ENCODE measurements around the gene MCL1.
"Not testable (repeated sequence)": the region's sequence is repeated elsewhere in the genome, so short reads cannot be mapped to it uniquely, and the experiment has no call there.

Gene MCL1

DNA sequence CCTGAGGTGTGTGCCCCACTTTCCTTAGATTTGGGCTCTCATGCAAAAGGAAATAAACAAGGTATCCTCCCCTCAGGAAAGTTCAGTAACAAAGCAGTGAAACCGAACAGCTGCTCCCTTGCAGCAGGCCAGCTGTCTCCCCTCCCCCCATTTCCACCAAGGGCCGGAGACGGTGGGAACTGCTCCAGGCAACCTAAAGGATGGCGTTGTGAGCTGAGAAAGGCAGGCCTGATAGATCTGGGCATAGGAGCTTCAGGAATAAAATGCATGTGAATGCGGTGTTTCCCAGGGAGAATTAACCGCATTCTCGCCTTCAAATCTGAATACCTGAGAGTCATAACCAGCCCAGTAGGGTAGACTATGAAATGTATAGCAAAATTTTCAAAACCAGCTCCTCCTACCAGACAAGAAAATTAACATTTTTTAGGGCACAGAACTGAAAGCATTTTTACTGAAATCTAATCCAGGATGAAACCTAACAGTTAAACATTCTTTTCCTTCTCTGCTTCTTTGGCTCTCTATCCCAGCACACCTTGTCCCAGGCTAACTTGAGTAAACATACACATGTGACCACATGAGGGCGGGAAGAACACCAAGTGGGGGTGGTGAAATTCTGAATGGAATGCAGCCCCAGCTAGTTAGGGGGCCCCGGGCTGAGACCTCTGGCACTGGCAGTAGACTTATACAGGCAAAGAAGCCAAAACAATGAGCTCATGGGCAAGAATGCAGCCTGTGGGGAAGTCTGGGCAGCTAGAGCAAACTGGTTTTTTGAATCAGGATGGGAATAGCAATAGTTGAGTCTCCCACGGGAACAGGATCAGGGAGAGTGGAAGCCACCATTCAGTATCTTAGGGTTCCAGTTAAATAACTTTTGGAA is 11.5 kb downstream of the MCL1 start:
- FAIRE-seq: peak; percentile 94

DNA sequence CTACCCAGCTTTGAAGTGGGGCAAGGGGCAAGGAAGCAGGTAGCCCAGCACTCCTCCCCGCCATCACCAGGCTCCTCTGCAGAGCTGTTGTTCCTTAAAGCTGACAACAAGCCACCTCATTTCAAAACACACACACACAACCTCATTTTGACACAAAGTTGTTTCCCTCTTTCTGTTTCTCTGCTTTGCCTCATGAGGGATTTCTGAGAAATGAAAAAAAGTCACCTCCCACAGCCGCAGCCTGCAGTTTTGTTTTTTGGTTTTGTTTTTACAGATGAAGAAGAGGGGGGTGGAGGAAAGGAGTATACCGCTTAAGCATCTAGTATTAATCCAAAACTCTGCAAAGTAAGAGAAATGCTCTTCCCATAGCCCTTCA is 12.1 kb downstream of the MCL1 start:
- no peak for FAIRE-seq

DNA sequence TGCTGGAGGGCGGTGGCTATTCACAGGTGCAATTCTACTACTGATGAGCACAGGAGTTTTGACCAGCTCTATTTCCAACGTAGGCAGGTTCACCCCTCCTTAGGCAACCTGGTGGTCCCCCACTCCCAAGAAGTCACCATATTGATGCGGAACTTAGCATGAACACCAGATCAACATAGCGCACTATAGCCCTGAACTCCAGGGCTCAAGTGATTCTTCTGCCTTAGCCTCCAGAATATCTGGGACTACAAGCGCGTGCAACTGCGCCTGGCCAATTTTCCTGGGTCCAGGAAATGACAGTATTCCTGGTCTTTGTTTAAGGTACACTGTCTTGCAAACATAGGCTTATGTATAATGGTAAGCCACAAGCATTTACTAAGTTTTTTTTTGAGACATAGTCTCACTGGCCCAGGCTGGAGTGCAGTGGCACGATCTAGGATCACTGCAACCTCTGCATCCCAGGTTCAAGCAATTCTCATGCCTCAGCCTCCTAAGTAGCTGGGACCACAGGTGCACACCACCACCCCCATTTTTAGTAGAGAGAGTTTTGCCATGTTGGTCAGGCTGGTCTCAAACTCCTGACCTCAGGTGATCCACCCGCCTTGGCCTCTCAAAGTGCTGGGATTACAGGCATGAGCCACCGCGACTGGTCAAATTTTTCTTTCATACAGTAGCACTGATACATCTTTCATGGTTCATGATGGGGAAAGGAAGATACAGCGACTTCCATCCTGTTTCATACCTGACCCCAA is 12.6 kb downstream of the MCL1 start:
- FAIRE-seq: no peak

DNA sequence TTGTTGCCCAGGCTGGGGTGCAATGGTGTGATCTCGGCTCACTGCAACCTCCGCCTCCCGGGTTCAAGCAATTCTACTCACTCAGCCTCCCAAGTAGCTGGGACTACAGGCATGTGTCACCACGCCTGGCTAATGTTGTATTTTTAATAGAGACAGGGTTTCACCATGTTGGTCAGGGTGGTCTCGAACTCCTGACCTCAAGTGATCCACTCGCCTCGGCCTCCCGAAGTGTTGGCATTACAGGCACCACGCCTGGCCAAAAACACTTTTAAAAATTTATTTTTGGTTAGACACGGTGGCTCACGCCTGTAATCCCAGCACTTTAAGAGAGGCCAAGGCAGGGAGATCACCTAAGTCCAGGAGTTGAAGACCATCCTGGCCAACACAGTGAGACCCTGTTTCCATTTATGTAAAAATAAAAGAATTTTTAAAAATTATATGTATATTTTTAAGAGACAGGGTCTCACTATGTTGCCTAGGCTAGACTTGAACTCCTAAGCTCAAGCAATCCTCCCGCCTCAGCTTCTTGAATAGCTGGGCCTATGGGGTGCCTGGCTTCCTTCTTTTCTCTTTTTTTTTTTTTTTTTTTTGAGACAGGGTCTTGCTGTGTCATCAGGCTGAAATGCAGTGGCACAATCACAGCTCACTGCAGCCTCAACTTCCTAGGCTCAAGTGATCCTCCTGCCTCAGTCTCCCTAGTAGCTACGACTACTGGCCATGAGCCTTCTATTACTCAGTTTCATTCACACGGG is 14.0 kb downstream of the MCL1 start:
- FAIRE-seq: not testable (repeated sequence)

DNA sequence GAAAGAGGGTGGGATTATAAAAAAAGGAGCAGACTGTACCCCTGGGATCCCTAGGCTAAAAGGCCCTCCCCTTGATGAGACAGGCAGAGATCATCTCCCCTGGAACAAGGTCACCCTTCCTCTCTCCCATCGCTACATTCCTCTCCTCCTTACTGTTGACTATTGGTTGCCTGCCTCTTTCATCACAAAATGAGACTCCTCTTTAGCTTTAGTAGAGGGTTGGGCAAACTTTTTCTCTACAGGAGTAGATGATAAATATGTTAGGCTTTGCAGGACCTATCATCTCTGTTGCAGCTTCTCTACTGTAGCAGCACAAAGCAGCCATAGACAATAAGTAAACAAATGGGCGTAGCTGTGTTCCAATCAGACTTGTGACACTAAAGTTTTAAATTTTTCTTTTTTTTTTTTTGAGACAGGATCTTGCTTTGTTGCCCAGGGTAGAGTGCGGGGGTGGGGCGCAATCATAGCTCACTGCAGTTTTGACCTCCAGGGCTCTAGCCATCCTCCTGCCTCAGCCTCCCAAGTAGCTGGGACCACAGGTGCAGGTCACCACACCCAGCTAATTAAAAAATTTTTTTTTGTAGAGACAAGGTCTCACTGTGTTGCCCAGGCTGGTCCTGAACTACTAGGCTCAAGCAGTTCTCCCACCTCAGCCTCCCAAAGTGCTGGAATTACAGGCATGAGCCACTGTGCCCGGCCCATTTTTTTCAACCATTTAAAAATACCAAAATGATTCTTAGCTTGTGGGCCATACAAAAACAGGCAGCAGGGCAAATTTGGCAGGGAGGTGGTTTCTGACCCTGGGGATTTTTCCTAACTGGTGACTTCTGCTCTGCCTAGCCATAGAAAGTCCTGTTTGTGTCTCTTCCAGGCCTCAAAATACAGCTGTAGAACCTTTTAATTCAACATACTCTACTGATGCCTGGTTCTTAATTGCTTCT is 15.1 kb downstream of the MCL1 start:
- FAIRE-seq: no peak

DNA sequence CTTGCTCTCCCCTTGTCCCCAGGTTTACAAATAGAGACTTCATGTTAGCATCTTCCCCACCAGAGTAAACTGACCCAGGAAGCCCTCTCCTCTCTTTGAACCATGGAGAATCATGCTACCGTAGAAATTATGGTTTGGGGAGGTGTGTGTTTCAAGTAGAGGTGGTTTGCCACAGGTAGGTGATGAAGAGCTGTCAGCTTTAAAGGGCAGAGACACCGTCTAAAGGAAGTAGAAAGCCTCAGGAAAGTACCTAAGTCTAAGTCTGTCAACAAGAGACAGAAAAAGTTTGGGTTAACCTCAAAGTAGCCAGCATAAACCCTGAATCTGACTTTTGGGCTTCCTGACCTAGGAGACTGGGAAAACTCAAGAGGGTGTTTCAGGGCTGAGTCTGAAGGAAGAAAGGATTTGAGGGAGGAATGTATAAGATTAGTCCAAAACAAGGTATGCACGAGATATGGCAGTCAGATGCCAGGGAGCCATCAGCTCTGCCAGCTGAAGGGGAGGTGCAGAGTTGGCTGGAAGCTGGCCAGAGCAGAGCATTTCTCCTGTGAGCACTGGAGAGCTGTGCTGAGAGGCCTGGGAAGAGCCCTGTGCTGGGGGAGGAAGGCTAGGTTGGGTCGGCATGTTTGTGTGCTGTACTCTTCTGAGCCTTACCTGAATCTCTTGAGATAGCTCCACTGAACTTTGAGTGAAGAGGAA is 15.9 kb downstream of the MCL1 start:
- no peak for FAIRE-seq

DNA sequence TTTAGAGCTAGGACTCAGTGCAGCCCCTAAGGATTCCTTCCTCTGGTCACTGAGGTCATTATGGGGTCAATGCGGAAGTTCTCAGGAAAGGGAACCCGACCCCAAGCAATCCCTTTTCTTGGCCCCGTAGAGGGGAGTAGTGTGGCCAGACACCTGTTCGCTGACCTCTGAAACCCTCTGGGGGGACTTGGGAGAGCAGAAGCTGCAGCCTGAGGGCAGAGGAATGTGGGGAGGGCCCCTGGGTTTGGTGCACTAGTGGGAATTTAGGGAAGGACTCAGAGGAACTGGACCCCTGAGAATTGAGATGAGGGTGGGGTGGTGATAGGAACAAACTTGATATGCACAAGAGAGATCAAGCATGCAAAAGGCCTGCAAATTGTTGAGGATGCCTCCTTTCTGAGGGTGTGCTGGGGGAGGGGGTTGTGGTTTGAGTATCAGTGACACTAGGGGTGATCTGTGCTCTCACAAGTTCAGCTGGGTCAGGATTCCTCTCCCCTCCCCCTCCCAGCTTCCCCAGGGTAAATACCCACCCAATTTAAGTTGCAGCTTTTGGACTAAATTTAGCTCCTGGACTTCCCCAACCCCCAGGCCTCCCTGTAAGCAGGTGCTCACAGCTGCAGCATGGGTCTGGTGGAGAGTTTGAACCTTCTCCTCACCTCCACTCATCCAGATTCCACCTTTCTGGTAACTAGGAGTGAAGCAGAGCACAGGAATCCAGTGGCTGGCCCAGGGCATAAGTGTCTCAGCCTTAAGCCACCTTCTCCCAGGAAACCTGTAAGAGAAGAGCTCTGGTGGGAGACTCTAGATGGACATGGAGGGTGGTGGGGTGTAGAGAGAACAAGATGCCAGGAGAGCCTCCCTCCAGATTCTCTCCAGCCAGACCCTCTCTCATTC is 16.7 kb downstream of the MCL1 start:
- no peak for FAIRE-seq

DNA sequence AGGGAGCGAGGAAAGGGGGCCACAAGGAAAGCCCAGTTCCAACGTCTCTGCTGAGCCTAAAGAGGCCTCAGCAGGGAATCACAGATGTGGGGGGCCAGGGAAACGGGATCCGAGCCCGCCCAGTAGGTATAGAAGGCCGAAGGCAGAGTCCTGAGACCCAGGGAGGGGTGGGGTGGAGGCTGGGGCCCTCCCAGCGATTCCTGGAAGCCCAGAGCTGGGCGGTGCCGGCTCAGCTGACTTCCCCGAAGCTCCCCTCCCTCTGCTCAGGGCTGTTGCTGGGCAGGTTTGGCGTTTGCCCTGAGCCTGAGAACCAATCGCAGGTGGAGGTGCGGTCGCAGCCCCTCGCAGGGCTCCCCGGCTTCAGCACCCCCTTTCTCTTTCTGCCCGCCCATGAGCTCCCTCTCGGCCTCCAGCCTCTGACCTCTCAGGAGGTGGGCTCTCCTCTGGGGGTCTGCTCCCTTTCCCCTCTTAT is 17.4 kb downstream of the MCL1 start:
- FAIRE-seq: peak; percentile 88

DNA sequence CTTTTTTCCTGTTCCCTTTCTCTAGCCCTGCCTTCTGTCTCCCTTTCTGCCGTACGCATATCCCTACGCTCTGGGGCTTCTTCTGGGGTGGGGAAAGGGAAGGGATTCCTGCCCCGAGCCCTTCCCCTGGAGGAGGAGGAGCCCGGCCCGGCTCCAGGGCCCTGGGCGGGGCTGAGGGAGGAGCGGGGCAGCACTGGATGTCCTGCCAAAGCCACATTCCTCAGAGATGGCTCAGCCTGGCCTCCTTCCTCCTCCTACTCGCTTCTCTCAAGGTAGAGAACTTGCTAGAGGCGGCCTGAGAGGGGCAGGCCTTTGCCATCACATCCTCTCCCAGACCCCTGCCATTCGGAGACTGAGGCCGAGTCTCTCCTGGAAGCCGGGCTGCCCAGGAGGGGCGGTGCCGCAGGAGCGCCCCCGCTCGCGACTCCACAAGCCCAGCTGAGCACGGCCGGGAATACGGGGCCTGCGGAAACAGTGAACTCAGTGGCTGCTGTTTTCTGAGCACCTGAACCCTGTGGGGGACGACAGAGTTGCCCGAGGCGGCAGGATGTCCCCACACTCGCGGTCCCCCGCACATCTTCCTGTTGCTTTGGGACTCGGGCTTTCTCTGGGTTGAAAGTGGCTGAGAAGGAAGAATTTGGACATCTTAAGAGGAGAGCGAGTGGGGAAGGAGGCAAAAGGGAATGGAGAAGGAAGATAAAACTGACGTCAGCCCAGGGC is 18.0 kb downstream of the MCL1 start:
- FAIRE-seq: peak; percentile 98

DNA sequence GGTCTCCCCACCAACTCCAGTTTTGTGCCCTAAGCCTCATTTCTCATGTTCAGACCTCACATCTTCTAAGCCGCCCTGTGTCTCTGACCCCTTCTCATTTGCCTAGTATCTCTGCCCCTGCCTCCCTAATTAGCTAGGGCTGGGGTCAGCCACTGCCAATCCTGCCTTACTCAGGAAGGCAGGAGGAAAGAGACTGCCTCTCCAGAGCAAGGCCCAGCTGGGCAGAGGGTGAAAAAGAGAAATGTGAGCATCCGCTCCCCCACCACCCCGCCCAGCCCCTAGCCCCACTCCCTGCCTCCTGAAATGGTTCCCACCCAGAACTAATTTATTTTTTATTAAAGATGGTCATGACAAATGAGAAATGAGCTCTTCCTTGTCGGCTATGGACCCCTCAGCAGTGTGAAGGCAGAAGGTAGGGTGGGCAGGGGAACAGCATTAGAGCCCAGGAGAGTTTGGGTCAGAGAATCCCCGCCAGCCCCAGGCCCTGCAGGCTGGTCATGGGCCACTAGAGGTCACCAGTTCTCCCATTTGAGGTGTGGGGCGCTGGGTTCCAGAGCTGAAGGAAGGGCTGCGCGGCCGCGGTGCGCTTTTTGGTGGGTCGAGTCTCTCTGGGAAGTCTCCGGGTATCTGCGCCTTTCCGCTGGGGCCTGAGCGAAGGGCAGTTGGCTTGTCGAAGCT is 18.7 kb downstream of the MCL1 start:
- no peak for FAIRE-seq

DNA sequence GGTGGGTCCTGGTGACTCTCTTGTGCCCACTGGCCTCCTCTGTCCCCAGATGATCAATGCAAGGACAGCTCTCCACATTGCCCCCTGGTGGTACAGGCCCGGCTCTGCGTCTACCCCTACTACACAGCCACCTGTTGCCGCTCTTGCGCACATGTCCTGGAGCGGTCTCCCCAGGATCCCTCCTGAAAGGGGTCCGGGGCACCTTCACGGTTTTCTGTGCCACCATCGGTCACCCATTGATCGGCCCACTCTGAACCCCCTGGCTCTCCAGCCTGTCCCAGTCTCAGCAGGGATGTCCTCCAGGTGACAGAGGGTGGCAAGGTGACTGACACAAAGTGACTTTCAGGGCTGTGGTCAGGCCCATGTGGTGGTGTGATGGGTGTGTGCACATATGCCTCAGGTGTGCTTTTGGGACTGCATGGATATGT is 19.4 kb downstream of the MCL1 start:
- FAIRE-seq: no peak

DNA sequence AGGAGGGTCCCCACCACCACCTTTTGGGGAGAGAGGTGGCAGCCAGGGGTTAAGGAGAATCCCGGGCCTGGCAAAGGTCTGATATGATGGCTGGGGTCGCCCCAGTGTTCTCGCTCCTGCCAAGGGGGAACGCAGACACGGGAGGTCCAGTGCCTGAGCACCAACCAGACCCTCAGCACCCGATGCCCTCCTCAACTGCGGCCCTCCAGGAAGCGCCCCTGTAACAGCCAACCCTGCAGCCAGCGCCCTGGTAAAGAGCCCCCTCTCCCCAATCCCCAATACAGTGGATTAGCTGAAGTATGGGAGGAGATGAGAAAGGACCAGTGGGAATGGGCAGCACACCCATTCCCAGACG is 19.8 kb downstream of the MCL1 start:
- FAIRE-seq: no peak

DNA sequence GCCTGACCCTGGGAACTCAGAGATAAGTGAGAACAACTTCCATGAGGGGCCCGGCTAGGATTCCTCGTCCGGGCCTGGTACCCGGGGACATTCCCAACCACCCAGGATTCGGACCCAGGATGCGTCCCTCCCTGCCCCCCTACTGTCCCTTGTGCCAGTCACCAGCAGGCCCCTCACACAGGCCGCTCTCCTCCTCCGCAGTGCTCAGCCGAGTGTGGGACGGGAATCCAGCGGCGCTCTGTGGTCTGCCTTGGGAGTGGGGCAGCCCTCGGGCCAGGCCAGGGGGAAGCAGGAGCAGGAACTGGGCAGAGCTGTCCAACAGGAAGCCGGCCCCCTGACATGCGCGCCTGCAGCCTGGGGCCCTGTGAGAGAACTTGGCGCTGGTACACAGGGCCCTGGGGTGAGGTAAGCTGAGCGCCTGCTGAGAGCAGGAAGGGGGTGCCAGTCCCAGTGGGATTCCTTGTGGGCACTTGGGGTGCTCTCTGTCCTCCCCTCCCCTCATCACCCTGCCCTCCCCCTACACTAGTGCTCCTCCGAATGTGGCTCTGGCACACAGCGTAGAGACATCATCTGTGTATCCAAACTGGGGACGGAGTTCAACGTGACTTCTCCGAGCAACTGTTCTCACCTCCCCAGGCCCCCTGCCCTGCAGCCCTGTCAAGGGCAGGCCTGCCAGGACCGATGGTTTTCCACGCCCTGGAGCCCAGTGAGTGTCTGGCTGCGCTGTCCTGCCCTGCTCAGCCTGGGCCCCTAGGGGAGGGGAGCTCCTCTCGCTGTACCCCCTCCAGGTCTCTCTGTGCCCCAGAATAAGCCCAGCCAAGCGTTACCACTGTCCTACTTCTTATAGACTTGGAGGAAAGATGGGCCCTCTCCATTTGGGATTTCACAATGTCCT is 20.4 kb downstream of the MCL1 start:
- FAIRE-seq: no peak

DNA sequence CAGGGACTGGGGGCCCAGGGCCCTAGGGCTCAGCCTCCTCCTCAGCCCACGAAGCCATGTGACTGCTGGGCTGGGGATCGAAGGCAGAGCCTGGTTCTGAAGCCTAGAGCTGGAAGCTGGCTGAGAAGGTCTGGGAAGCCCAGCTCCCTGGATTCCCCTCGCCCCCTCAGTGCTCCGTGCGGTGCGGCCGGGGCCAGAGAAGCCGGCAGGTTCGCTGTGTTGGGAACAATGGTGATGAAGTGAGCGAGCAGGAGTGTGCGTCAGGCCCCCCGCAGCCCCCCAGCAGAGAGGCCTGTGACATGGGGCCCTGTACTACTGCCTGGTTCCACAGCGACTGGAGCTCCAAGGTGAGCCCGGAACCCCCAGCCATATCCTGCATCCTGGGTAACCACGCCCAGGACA is 21.1 kb downstream of the MCL1 start:
- FAIRE-seq: no peak

DNA sequence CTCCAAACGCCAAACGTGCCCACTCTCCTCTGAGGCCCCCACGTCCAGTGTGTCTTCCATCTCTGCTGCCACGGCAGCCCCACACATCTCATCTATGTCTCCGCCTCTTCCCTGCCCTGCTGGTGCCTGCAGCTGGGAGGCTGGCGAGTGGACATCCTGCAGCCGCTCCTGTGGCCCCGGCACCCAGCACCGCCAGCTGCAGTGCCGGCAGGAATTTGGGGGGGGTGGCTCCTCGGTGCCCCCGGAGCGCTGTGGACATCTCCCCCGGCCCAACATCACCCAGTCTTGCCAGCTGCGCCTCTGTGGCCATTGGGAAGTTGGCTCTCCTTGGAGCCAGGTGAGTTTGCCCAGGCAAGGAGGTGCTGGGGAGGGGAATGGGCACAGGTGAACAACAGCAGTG is 21.6 kb downstream of the MCL1 start:
- no peak for FAIRE-seq

DNA sequence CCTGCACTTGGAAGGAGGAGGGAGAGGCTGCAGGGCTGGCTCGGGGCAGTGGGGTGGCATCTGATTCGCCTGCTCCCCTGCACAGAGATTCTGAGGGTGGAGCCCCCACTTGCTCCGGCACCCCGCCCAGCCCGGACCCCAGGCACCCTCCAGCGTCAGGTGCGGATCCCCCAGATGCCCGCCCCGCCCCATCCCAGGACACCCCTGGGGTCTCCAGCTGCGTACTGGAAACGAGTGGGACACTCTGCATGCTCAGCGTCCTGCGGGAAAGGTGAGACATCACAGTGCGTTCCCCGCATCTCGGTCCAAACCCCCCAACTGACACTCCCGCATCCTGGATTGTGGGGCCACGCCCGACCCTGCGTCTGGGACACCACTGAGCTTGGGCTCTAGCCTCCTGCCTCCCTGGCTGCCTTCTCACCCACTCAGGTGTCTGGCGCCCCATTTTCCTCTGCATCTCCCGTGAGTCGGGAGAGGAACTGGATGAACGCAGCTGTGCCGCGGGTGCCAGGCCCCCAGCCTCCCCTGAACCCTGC is 22.3 kb downstream of the MCL1 start:
- FAIRE-seq: no peak

DNA sequence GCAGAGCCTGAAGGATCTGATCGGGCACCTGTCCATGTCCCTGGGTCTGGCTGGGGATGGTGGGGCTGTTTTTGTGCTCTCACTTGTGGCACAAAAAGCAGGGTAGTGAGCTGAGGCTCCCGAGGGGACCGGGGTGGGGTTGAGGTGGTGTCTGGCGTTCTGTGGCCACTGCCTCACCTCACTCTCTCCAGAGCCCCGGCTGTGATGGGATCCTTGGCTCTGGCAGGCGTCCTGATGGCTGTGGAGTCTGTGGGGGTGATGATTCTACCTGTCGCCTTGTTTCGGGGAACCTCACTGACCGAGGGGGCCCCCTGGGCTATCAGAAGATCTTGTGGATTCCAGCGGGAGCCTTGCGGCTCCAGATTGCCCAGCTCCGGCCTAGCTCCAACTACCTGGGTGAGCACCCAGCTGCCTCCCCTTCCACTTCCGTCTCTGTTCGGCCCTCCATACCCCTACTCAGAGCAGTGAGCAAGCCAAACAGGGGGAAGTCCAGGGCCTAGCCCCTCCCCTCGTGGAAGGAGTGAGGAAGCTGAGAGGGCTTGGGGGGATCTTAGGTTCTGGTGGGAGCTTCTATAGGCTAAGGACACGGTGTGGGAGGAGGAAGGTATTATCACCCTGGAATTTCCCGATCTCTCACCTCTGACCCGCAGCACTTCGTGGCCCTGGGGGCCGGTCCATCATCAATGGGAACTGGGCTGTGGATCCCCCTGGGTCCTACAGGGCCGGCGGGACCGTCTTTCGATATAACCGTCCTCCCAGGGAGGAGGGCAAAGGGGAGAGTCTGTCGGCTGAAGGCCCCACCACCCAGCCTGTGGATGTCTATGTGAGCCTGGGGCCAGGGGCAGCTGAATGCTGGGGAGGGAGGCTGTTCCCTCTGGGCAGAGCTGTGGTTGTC is 23.2 kb downstream of the MCL1 start:
- FAIRE-seq: no peak
